ENCODE measurements around the gene PTP4A2. TPM values are rescaled to one million over a fixed set of nuclear protein-coding genes. Genes with fewer than 3 reads are reported as not detected.

Gene PTP4A2
- 100 to 1,000 TPM; 356 to 363 TPM for total RNA-seq

DNA sequence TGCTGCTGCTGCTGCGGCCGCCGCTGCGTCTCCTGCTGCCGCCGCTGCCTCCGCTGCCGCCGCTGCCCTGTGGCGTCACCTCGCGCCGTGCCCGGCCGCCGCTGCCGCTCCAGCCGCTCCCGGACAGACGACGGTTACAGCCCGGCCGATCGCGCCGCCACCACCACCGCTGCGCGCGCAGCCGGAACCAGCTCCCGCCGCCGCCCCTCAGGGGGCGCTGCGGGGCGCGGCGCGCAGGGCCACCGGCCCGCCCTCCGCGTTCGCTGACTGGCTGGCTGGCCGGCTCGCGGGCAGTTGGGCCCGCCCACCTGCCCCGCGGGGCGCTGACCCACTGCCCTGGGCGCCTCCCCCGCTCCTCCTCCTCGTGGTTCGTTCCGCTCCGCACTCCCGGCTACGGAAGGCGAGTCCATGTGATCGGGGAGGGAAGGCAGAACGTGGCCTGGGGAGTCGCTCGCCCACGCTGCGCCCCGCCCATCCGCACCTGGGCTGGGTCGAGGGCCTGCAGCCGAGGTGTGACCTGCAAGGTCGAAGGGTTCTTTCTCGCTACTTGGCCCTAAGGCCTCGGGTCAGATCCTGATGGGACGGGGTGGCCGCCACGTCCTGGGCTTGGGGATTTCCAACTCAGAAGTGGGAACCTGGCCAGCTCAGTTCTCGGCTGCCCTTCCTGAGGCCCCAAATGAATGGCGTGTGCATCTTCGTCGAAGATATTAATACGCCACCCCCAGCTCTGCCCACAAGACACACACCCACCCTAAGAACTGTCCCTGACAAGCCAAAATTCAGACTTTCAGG, at the start of gene PTP4A2:
Gene PTP4A2, minus strand, starts transcription at position 185 of the 792 bp plus-strand sequence. CDS start 19,303 bp downstream, outside the sequence.
- peak within 1 kb of the TSS; percentile 98 for H3K27ac Mint-ChIP-seq
- no peaks in the 10 kb centered on the region for H3K27me3 Mint-ChIP-seq
- peaks cover 27% of the 10 kb centered on the region for H3K36me3 Mint-ChIP-seq

DNA sequence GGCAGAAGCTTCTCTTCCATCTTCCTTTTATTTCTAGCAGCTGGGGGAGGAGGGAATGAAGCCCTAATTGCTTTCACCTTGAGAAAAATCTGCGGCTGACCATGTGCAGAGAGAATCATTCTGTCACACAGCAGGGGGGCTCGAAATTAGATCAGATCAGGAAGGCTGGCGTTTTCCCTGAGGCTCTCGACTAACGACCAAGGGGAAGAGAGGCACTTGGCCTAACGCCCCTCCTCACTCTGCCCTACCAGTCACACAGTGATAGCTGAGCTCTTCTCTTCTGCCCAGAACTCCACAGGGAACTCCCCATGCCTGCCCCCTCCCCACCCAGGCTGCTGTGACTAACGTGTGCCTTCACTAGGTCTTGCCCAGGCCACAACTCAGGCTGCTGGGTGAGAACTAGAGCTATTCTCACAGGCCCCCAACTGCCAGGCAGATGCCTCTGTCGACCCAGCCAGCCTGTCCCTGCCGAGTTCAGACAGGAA, 49.0 kb upstream of the PTP4A2 start:
- Mint-ChIP-seq H3K9me3 (peaks cover 2% of the 10 kb centered on the region), H3K4me1 (peaks cover 44% of the 10 kb centered on the region), H3K36me3 (peaks cover 4% of the 10 kb centered on the region), H3K4me3 (no peak overlapping the region), H3K27me3 (no peaks in the 10 kb centered on the region), H3K27ac (peak overlapping the region; percentile 51)
- ATAC-seq (ENCODE audit: low read depth) = no peak
- no peak for DNase-seq
- POLR2A ChIA-PET = interaction anchor here (0.6 to 1.2 kb wide), 3 partner anchors 26 to 272 kb away, joined by 3 to 5 read pairs (median 5); no protein-coding TSS in a partner anchor

More for the DNA sequence above, at the start of gene PTP4A2:
- Mint-ChIP-seq H3K9me3 (no peaks in the 10 kb centered on the region), H3K4me1 (peaks cover 64% of the 10 kb centered on the region), H3K4me3 (peak within 1 kb of the TSS; percentile 97)
- peak; percentile 71 for ATAC-seq (ENCODE audit: low read depth)
- POLR2A ChIA-PET = interaction anchor here (0.6 to 14.4 kb wide), 24 partner anchors 7 to 294 kb away, joined by 3 to 319 read pairs (median 4); partner anchors contain the start of genes KHDRBS1, KPNA6, PEF1 and SPOCD1
- DNase-seq = peak; percentile 94

DNA sequence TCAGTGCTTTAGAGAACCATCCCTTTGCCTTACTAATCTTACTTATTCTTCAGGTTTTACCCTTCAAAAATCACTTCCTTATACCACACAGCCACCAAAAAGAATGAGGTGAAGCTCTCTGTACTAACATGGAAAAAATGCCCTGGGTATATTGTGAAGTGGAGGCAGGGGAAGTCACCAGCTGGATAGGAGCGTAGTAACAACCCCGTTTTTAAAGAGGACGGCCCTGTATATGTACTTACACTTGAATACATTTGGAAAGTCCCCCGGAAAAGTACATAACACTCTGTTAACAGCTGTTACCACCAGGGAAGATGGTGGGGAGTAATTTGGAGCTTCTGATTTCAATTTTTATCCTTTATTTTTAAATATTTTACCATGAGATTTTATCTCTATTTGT, 47.3 kb upstream of the PTP4A2 start:
- Mint-ChIP-seq H3K27me3 (no peaks in the 10 kb centered on the region), H3K9me3 (peaks cover 2% of the 10 kb centered on the region), H3K36me3 (peaks cover 4% of the 10 kb centered on the region), H3K4me1 (peaks cover 50% of the 10 kb centered on the region), H3K27ac (peak overlapping the region; percentile 91), H3K4me3 (peak overlapping the region; percentile 41)
- no peak for DNase-seq
- POLR2A ChIA-PET = interaction anchor here (0.8 to 2.3 kb wide), 4 partner anchors 9 to 87 kb away, joined by 4 to 10 read pairs (median 4); partner anchors contain the start of genes KHDRBS1 and TMEM39B
- no peak for ATAC-seq (ENCODE audit: low read depth)

DNA sequence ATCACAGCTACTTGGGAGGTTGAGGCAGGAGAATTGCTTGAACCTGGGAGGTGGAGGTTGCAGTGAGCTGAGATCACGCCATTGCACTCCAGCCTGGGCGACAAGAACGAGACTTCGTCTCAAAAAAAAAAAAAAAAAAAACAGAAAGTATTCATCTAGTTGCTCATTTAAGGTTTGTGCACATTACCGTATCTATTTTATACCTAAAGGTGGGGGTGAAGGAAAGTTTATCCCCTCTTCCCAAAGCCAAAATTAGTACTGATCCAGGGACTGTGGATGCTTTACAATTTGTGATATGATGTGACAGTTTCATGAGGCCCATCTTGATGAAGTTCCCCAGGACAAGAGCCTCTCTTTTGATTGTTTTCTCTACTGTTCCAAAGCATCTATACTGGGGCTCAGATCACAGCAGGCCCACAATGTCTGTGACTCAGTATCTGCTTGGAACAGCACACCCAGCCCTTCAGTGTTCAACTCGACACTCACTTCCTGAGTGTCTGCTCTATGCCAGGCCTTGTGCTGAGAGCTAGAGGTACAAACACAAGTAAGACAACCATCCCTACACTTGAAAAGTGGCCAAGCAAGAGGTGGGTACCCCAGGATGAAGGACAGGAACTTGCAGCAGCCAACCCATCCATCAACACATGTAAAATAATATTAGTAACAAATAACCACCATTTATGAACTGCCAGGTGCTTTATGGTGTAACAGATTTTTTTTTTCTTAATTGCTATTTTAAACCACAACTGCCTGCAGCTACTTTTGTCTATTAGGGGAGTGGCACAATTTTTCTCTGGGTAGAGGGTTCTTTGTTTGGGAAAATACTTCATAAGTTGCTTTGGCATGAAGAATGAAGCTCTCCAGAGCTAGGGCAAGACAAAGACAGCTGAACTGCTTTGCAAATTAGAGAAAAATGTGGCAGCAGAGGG, 46.5 kb upstream of the PTP4A2 start:
- DNase-seq = no peak
- Mint-ChIP-seq H3K36me3 (peaks cover 4% of the 10 kb centered on the region), H3K9me3 (peaks cover 2% of the 10 kb centered on the region), H3K4me1 (peaks cover 42% of the 10 kb centered on the region), H3K4me3 (peak overlapping the region; percentile 41), H3K27ac (peak overlapping the region; percentile 91), H3K27me3 (no peaks in the 10 kb centered on the region)
- peak; percentile 63 for ATAC-seq (ENCODE audit: low read depth)
- POLR2A ChIA-PET = interaction anchor here (0.7 to 2.3 kb wide), 6 partner anchors 10 to 1130 kb away, joined by 4 to 10 read pairs (median 4); partner anchors contain the start of genes PTP4A2 and TMEM39B

DNA sequence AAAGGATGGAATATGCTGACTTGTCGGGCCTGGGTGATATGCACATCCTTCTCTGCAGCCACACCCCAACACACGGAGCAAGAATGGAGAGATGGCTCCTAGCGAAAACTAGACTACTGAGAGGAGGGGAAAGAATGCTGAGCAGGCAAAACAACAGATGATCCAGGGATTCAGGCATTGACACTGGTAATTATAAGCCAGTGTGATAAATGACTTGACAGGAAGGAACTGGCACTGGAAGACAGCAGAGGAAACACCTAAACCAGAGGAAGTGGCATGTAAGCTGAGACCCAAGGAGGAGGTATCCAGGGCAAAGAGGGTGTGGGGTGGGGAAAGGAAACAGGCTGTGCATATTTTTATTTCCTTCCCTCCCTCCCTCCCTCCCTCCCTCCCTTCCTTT, 43.8 kb upstream of the PTP4A2 start:
- Mint-ChIP-seq H3K27ac (peak overlapping the region; percentile 84), H3K36me3 (peaks cover 4% of the 10 kb centered on the region), H3K27me3 (no peaks in the 10 kb centered on the region), H3K9me3 (peaks cover 2% of the 10 kb centered on the region), H3K4me3 (peak overlapping the region; percentile 71), H3K4me1 (peaks cover 40% of the 10 kb centered on the region)
- POLR2A ChIA-PET = interaction anchor here (0.5 to 2.3 kb wide), 9 partner anchors 18 to 78 kb away, joined by 3 to 10 read pairs (median 4); partner anchors contain the start of genes KHDRBS1 and PTP4A2
- ATAC-seq (ENCODE audit: low read depth) (peak; percentile 80), DNase-seq (no peak)

DNA sequence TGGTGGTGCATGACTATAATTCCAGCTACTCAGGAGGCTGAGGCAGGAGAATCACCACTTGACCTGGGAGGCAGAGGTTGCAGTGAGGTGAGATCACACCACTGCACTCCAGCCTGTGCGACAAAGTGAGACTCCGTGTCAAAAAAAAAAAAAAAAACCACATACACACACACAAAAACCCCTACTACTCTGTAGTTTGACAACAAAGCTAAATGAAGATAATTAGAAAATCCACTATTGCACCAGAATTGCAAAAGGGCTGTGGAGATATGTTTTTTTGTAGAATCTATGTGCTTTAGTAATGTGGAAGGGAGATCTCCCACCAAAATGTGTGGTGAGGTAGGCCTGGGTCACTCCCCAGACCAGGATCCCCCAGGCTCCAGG, 43.3 kb upstream of the PTP4A2 start:
- peak; percentile 28 for ATAC-seq (ENCODE audit: low read depth)
- H3K27ac Mint-ChIP-seq = peak overlapping the region; percentile 84
- no peak for DNase-seq
- H3K4me3 Mint-ChIP-seq = peak overlapping the region; percentile 71
- H3K27me3 Mint-ChIP-seq = no peaks in the 10 kb centered on the region
- peaks cover 2% of the 10 kb centered on the region for H3K9me3 Mint-ChIP-seq
- peaks cover 40% of the 10 kb centered on the region for H3K4me1 Mint-ChIP-seq
- POLR2A ChIA-PET = interaction anchor here (0.5 to 2.3 kb wide), 9 partner anchors 18 to 133 kb away, joined by 3 to 10 read pairs (median 4); partner anchors contain the start of genes KHDRBS1 and PTP4A2
- peaks cover 4% of the 10 kb centered on the region for H3K36me3 Mint-ChIP-seq

DNA sequence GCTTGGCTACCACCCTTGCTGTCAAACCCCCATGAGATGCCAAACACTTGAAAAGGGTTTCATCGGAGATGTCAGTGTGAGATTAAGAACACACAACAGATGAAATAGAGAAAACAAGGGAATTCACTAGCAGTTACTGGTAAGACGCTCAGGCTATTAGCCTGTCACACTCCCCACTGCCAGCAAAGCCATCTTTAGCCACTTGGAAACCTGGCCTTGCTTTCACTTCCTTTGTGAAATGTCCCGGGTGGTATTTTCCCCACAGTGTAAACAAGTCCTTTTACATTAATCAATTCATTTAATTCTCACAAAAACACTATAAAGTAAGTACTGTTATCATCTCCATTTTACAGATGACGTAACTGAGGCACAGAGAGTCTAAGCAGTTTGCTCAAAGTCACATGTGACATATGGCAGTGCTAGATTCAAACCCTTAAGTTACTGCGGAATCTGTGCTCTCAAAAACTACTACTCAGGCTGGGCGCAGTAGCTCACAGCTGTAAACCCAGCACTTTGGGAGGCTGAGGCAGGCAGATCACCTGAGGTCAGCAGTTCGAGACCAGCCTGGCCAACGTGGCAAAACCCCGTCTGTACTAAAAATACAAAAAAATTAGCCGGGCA, 42.8 kb upstream of the PTP4A2 start:
- no peaks in the 10 kb centered on the region for H3K27me3 Mint-ChIP-seq
- no peak for ATAC-seq (ENCODE audit: low read depth)
- H3K9me3 Mint-ChIP-seq = peaks cover 2% of the 10 kb centered on the region
- POLR2A ChIA-PET = interaction anchor here (0.7 to 2.3 kb wide), 5 partner anchors 19 to 132 kb away, joined by 3 to 10 read pairs (median 4); no protein-coding TSS in a partner anchor
- peaks cover 40% of the 10 kb centered on the region for H3K4me1 Mint-ChIP-seq
- H3K27ac Mint-ChIP-seq = peak overlapping the region; percentile 84
- peaks cover 4% of the 10 kb centered on the region for H3K36me3 Mint-ChIP-seq
- peak overlapping the region; percentile 71 for H3K4me3 Mint-ChIP-seq
- no peak for DNase-seq

DNA sequence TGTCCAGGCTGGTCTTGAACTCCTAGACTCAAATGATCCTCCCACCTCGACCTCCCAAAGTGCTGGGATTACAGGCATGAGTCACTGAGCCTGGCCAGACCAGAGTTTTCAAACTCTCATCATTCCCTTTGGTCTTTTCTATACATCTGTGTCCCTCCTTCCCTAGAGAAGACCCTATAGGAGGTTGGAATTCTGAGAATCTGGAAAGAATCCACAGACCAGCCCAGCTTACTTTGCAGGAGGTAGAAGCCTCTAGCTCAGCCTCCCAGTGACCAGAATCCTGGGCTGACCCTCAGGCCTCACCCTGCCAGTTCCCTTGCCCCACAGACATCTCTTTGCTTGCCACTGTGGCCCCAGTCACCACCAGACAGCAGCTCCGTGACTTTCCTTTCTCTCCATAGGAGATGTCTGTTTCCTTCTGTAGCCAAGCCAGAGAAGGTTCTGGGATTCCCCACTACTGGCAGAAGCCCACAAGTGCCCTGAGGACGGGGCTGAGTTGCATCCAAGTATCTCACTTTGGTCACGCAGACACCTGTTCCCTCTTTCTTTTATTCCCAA, 40.8 kb upstream of the PTP4A2 start:
- Mint-ChIP-seq H3K9me3 (peaks cover 2% of the 10 kb centered on the region), H3K27me3 (peaks cover 3% of the 10 kb centered on the region), H3K36me3 (peaks cover 4% of the 10 kb centered on the region), H3K4me3 (no peak overlapping the region), H3K27ac (peak overlapping the region; percentile 2), H3K4me1 (peaks cover 28% of the 10 kb centered on the region)
- DNase-seq (no peak), ATAC-seq (ENCODE audit: low read depth) (no peak)
- POLR2A ChIA-PET = interaction anchor here (0.6 kb wide), 1 partner anchor 83 kb away, joined by 3 read pairs; no protein-coding TSS in a partner anchor

DNA sequence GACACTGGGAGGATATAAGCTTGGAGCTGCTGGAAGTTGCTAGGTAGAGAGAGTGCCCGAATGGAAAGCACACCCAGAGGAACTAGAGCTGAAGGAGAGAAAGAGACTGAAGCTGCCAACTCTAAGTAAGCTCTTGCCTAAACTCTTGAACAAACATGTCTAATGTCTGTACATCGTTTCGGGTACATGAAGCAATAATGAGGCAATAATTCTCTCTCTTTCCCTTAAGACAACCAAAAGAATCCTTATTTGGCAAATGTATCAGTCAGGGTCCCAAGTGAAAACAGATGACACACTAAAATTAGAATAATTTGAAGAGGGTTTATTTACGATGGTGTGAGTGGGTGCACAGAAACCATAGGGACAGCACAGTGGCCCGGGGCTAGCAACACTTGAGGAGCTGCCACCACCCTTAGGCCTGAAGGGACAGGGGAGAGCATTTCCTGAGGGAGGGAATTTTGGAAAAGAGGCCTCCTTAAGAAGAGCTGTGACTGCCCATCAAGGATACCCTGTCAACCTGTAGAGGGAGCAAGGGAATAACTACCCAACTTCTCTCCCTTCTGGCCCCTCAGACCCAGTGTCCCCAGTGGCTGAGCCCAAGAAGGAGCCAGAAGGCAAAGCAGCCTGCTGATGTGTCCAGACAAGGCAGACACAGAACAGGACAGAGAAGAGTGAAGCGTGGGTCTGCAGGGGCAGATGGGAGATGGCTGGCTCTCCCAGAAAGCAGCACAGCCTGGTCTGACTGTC, 39.4 kb upstream of the PTP4A2 start:
- peaks cover 1% of the 10 kb centered on the region for H3K9me3 Mint-ChIP-seq
- peaks cover 5% of the 10 kb centered on the region for H3K27me3 Mint-ChIP-seq
- H3K4me3 Mint-ChIP-seq = no peak overlapping the region
- peaks cover 1% of the 10 kb centered on the region for H3K36me3 Mint-ChIP-seq
- peaks cover 18% of the 10 kb centered on the region for H3K4me1 Mint-ChIP-seq
- no peak for ATAC-seq (ENCODE audit: low read depth)
- DNase-seq = no peak
- POLR2A ChIA-PET = no interaction called here
- peak overlapping the region; percentile 60 for H3K27ac Mint-ChIP-seq

DNA sequence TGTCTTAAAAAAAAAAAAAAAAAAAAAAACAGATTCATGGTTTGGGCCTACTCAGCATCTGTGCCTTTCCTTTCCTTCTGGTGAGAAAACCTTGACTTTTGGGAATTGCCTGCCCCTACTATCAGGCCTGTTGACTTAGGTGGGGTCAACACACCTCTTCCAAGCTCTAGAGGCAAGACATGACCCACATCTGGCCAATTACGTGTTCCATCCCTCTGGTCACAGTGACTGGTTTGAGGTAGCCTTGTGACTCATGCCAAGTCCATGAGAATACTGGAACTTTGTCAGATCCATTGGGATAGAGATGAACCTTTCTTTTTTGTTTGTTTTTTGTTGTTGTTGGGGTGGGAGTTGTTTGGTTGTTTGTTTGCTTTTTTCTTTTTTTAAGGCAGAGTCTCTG, 38.2 kb upstream of the PTP4A2 start:
- Mint-ChIP-seq H3K9me3 (no peaks in the 10 kb centered on the region), H3K27me3 (peaks cover 6% of the 10 kb centered on the region), H3K4me3 (no peak overlapping the region), H3K4me1 (peaks cover 10% of the 10 kb centered on the region), H3K27ac (no peak overlapping the region), H3K36me3 (no peaks in the 10 kb centered on the region)
- no peak for ATAC-seq (ENCODE audit: low read depth)
- no peak for DNase-seq
- POLR2A ChIA-PET = interaction anchor here (0.6 kb wide), 1 partner anchor 71 kb away, joined by 3 read pairs; no protein-coding TSS in a partner anchor

DNA sequence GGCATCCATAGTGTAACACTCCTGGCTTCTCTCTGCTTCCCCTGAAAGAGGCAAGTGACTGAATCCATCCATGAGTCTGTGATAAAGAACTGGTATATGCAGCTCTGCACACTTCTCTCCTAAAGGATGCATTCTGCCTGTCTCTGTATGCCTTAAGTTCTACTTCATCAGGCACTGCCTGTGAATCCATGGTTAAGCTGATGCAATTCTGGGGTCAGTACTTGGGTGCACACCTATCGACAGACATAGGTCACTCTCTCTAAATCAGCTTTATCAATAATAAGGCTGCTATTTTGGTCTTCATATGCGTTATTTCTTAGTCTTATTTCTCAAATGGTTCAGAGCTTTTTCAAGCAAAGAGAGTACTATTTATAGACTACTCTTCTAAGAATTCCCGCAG, 32.7 kb upstream of the PTP4A2 start:
- H3K36me3 Mint-ChIP-seq = no peaks in the 10 kb centered on the region
- DNase-seq (no peak), ATAC-seq (ENCODE audit: low read depth) (no peak)
- POLR2A ChIA-PET = interaction anchor here (0.8 to 1.3 kb wide), 2 partner anchors 18 to 31 kb away, joined by 3 read pairs; no protein-coding TSS in a partner anchor
- H3K4me1 Mint-ChIP-seq = peaks cover 9% of the 10 kb centered on the region
- no peak overlapping the region for H3K27ac Mint-ChIP-seq
- H3K27me3 Mint-ChIP-seq = peaks cover 17% of the 10 kb centered on the region
- no peak overlapping the region for H3K4me3 Mint-ChIP-seq
- no peaks in the 10 kb centered on the region for H3K9me3 Mint-ChIP-seq

All from activated naive CD8-positive, alpha-beta T cell treated with anti-CD3 and anti-CD28 coated beads, Interleukin-2, amount 10 ng/mL, durations not matched to agents 7 days and 5 days (primary cell).